Activated naive CD8-positive, alpha-beta T cell (primary cell): ENCODE results near the gene UBE2L3.
"Not testable (repeated sequence)": the region's sequence is repeated elsewhere in the genome, so short reads cannot be mapped to it uniquely, and the experiment has no call there.

Experiments
- H3K27ac Mint-ChIP-seq: one replicate; pipeline ENCODE4 v1.8.0; 2021; ENCODE audit warnings: mixed read lengths
- H3K27me3 Mint-ChIP-seq: one replicate; pipeline ENCODE4 v1.8.0; 2021; ENCODE audit warnings: mixed read lengths
- H3K36me3 Mint-ChIP-seq: one replicate; pipeline ENCODE4 v1.8.0; 2021; ENCODE audit warnings: mixed read lengths
- H3K4me1 Mint-ChIP-seq: one replicate; pipeline ENCODE4 v1.8.0; 2021; ENCODE audit warnings: low read depth, mixed read lengths
- H3K4me3 Mint-ChIP-seq: one replicate; pipeline ENCODE4 v1.8.0; 2021; ENCODE audit warnings: mild to moderate bottlenecking, mixed read lengths
- H3K9me3 Mint-ChIP-seq: one replicate; pipeline ENCODE4 v1.8.0; 2021; ENCODE audit warnings: low read depth, mixed read lengths

UBE2L3 gene

DNA sequence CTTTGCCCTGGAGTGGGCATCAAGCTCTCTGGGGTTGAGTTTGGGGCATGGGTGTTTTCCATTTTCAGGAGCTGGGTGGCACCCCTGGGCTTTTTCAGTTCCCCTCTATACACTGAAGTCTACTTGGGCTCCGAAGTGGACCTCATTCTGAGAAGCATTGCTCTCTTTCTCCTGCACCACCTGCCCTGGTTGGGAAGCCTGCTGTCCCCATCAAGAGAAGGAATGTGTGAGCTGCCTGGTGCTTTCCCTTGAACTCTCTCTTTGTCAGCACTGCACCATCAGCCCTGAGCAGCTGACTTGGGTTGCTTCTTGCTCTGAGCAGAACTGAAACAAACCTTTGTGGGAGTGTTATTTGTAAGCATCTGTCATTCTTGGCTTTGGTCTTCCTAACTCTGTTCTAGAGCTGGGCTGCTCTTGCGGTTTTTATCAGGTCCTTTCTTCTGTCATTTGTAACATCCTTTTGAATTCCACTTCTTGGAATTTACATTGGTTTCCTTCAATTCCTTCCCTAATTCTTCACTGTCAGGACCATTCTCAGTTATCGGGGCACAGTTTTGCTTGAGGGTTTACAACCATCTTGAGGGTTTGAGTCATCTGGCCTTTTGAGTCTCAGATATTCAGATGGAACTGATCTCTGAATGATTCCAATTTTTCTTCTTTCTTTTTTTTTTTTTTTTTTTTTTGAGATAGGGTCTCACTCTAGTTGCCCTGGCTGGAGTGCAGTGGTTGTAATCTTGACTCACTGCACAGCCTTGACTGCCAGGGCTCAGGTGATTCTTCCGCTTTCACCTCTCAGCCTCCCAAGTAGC lies 20.5 kb downstream of the UBE2L3 start:
- Mint-ChIP-seq H3K27me3 (no peaks in the 10 kb centered on the region), H3K4me1 (peaks cover 53% of the 10 kb centered on the region), H3K36me3 (peaks cover 3% of the 10 kb centered on the region), H3K4me3 (peak overlapping the region; percentile 51), H3K27ac (peak overlapping the region; percentile 92), H3K9me3 (no peaks in the 10 kb centered on the region)

DNA sequence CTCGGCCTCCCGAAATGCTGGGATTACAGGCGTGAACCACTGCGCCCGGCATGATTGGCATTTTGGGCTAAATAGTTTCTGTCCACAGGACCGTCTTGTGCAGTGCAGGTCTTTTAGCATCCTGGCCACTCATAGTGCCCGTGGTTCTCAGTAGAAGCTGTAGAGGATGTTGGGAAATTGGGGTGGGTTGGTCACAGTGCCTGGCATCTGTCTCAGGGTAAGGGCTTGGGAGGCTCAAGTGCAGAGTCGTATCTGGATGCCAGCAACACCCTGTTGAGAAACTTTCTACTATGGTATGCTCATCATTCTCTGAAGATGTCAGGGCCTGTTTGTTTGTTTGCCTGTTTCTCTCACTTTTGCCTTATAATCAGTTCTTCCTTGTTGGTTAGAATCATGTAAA lies 21.9 kb downstream of the UBE2L3 start:
- Mint-ChIP-seq H3K9me3 (no peaks in the 10 kb centered on the region), H3K4me3 (no peak overlapping the region), H3K27ac (peak overlapping the region; percentile 79), H3K36me3 (peaks cover 13% of the 10 kb centered on the region), H3K27me3 (no peaks in the 10 kb centered on the region), H3K4me1 (peaks cover 60% of the 10 kb centered on the region)

- Mint-ChIP-seq H3K4me1 (peaks cover 61% of the 10 kb centered on the region), H3K27me3 (no peaks in the 10 kb centered on the region), H3K9me3 (no peaks in the 10 kb centered on the region), H3K4me3 (no peak overlapping the region), H3K27ac (peak overlapping the region; percentile 76), H3K36me3 (peaks cover 19% of the 10 kb centered on the region)
These were observed 23.5 kb downstream of the UBE2L3 start for GRCh38 chr22:21590809-21591641.

- H3K4me3 Mint-ChIP-seq, result no peak overlapping the region
- H3K27ac Mint-ChIP-seq, result peak overlapping the region; percentile 34
- peaks cover 60% of the 10 kb centered on the region for H3K4me1 Mint-ChIP-seq
- H3K27me3 Mint-ChIP-seq, result no peaks in the 10 kb centered on the region
- H3K9me3 Mint-ChIP-seq, result no peaks in the 10 kb centered on the region
- H3K36me3 Mint-ChIP-seq, result peaks cover 20% of the 10 kb centered on the region
These were observed 24.2 kb downstream of the UBE2L3 start for GRCh38 chr22:21591695-21592094.

DNA sequence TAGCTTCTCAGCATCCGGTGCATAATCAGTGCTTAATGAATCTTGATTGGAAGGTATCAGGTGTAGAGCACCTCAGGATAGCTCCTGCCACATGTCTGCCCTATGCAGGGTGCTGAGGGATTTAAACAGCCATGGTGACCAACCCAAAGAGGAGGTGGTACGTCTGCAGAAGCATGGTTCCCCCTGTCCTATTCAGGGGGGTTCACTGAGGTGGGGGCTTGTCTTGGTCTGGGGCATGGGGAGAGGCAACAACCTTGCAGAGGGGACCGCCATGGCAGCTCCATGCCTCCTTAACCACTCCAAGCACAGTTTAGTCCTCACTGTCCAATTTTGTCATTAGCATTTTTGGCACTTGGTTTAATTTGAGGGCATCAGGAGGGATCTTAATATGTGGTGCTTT lies 24.9 kb downstream of the UBE2L3 start:
- Mint-ChIP-seq H3K27me3 (no peaks in the 10 kb centered on the region), H3K36me3 (peaks cover 21% of the 10 kb centered on the region), H3K9me3 (no peaks in the 10 kb centered on the region), H3K4me3 (no peak overlapping the region), H3K27ac (no peak overlapping the region), H3K4me1 (peaks cover 60% of the 10 kb centered on the region)

DNA sequence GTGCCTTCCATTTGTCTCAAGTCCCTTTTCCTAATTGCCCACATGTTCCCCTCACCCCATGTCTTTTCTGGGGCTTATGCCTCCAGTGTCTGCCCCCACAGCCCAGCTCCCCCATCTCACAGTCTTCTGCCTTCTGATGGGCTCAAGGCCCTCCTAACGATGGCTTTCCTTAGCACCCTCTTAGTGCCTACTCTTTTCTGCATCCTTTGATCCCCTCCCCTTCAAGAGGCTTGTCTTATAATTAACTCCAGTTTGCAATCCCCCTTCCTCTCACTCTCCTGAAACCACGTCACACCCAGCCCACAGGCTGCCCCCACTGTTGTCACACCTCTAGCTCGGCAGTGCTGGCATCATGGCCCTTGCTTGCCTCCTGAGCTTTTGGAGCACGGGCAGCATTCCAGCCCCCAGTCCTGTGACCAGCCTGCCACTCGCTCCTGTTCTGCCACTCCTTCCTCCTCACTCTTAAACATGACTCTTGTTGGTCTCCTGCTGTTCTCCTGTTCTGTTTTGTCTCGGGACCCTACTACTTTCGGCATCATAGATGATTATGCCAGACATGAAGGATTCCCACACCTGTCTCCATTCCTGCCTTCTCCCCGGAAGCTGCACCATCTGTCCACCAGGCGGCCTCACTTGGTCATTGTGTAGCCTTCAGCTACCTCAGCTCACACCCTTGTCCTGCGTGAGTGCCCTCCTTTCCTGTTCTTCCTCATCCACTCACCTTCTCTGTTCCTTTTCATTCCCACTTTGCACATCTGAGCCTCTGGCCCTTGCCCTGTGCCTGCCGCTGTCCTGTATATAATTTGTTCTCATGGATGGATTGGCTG lies 26.1 kb downstream of the UBE2L3 start:
- H3K9me3 Mint-ChIP-seq, result no peaks in the 10 kb centered on the region
- peaks cover 21% of the 10 kb centered on the region for H3K36me3 Mint-ChIP-seq
- no peaks in the 10 kb centered on the region for H3K27me3 Mint-ChIP-seq
- H3K4me3 Mint-ChIP-seq, result no peak overlapping the region
- peak overlapping the region; percentile 52 for H3K27ac Mint-ChIP-seq
- peaks cover 56% of the 10 kb centered on the region for H3K4me1 Mint-ChIP-seq

- Mint-ChIP-seq H3K4me3 (no peak overlapping the region), H3K9me3 (no peaks in the 10 kb centered on the region), H3K4me1 (peaks cover 58% of the 10 kb centered on the region), H3K27me3 (no peaks in the 10 kb centered on the region), H3K27ac (peak overlapping the region; percentile 5), H3K36me3 (peaks cover 18% of the 10 kb centered on the region)
These were observed 27.4 kb downstream of the UBE2L3 start for GRCh38 chr22:21594865-21595452.

DNA sequence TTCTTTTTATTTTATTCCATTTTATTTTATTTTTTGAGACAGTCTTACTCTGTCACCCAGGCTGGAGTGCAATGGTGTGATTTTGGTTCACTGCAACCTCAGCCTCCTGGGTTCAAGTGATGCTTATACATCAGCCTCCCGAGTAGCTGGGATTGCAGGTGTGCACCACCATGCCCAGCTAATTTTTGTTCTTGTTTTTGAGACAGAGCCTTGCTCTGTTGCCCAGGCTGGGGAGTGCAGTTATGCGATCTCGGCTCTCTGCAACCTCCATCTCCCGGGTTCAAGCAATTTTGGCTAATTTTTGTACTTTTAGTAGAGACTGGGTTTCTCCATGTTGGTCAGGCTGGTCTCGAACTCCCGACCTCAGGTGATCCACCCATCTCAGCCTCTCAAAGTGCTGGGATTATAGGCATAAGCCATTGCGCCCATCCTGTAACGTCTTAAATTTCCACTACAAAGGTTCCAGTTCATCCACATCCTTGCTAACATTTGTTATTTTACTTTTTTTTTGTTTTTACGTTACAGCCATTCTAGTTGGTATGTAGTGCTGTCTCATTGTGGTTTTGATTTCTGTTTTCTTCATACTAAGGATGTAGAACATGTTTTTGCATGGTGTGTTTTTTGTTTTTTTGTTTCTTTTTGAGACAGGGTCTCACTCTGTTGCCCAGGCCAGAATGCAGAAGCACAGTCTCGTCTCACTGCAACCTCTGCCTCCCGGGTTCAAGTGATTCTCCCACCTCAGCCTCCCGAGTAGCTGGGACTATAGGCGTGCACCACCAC lies 29.0 kb downstream of the UBE2L3 start:
- H3K27ac Mint-ChIP-seq, result peak overlapping the region; percentile 22

GRCh38 chr22:21598302-21598701 lies 30.8 kb downstream of the UBE2L3 start:
- peaks cover 48% of the 10 kb centered on the region for H3K4me1 Mint-ChIP-seq

More for the DNA sequence above, 29.0 kb downstream of the UBE2L3 start:
- H3K9me3 Mint-ChIP-seq, H3K4me3 Mint-ChIP-seq, H3K27me3 Mint-ChIP-seq: not testable (repeated sequence)
- Mint-ChIP-seq H3K4me1 (peaks cover 50% of the 10 kb centered on the region), H3K36me3 (peaks cover 18% of the 10 kb centered on the region)

DNA sequence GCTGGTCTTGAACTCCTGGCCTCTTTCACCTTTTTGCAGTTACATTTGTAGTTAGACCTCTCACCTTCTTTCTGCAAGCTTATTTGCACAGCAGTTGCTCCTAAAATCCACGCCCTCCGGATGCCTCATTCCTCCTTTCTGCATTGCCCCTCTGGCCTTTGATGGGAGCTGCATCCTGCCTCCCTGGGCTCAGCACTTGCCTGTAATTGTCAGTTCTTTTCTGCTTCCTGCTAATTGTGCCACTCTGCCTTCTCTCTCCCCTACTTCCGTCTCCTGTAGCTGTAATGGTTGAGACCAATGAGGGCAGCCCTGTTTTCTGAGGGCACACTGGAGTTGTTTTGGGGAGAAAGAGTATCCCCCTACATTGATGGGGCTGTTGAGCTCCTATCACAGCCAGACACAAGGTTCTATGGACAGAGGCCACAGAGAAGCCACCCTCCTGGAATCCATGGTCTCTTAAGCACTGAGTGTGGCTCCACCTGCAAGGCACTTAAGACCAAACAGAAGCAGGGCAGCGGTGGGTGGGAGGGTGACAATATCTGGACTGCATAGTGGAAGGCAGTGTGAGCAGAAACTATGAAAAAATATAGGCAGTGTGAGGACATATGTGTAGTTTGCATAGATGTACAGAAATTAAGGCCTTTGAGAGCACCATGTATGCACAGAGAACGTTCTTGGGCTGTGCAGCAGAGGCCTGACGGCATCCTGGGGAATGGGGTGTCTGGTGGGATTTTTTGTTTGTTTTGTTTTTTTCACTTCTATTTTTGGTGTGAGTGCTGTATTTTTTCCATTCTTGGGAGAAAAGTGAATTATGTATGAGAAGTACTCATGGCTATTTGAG lies 31.8 kb downstream of the UBE2L3 start:
- H3K4me1 Mint-ChIP-seq, result peaks cover 40% of the 10 kb centered on the region
- no peaks in the 10 kb centered on the region for H3K9me3 Mint-ChIP-seq
- no peak overlapping the region for H3K4me3 Mint-ChIP-seq
- H3K27me3 Mint-ChIP-seq, result no peaks in the 10 kb centered on the region
- H3K36me3 Mint-ChIP-seq, result peaks cover 10% of the 10 kb centered on the region
- H3K27ac Mint-ChIP-seq, result peak overlapping the region; percentile 46

More at GRCh38 chr22:21598302-21598701, 30.8 kb downstream of the UBE2L3 start:
- Mint-ChIP-seq H3K9me3 (no peaks in the 10 kb centered on the region), H3K27ac (no peak overlapping the region), H3K27me3 (no peaks in the 10 kb centered on the region), H3K4me3 (no peak overlapping the region), H3K36me3 (peaks cover 18% of the 10 kb centered on the region)

GRCh38 chr22:21602579-21602978 lies 35.1 kb downstream of the UBE2L3 start:
- H3K36me3 Mint-ChIP-seq, result no peaks in the 10 kb centered on the region
- H3K9me3 Mint-ChIP-seq, result no peaks in the 10 kb centered on the region
- no peak overlapping the region for H3K27ac Mint-ChIP-seq
- H3K4me3 Mint-ChIP-seq, result no peak overlapping the region
- H3K4me1 Mint-ChIP-seq, result peaks cover 35% of the 10 kb centered on the region
- H3K27me3 Mint-ChIP-seq, result no peaks in the 10 kb centered on the region

DNA sequence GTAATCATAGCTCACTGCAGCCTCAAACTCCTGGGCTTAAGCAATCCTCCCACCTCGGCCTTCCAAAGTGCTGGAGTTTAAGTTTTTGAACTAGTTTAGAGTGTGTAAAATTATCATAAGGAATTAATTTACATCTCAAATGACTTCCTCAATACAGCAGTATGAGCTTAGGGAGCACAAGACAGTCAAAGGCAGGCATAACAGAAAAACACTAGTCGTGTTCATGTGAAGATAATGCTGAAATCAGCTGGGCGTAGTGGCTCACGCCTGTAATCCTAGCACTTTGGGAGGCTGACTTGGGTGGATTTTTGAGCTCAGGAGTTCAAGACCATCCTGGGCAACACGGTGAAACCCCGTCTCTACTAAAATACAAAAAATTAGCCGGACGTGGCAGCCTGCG lies 36.5 kb downstream of the UBE2L3 start:
- no peaks in the 10 kb centered on the region for H3K36me3 Mint-ChIP-seq
- no peaks in the 10 kb centered on the region for H3K9me3 Mint-ChIP-seq
- peaks cover 31% of the 10 kb centered on the region for H3K4me1 Mint-ChIP-seq
- H3K27ac Mint-ChIP-seq, result no peak overlapping the region
- no peak overlapping the region for H3K4me3 Mint-ChIP-seq
- no peaks in the 10 kb centered on the region for H3K27me3 Mint-ChIP-seq

- Mint-ChIP-seq H3K36me3 (no peaks in the 10 kb centered on the region), H3K4me3 (no peak overlapping the region), H3K4me1 (peaks cover 25% of the 10 kb centered on the region), H3K27me3 (no peaks in the 10 kb centered on the region), H3K9me3 (no peaks in the 10 kb centered on the region), H3K27ac (peak overlapping the region; percentile 46)
These were observed 38.5 kb downstream of the UBE2L3 start for GRCh38 chr22:21605887-21606564.
